AG04449 (cell line): ENCODE results near the gene PARD3B.
A peak's percentile ranks its signal among the peaks of the same experiment; 100 is the strongest.

Experiments
- CTCF ChIA-PET: fragments of 350-600 bp; formaldehyde crosslinking; extraction: SDS; loops from one replicate; lab custom pipeline; 2021; ENCODE audit warnings: antibody characterized with exemption; lab: Yijun Ruan, JAX
- POLR2A ChIA-PET: fragments of 400-600, 350-600 bp; formaldehyde crosslinking; extraction: SDS; loops from one replicate; lab custom pipeline; 2020; ENCODE audit warnings: antibody characterized with exemption, inconsistent platforms; lab: Yijun Ruan, JAX
- DNase-seq: peaks from one replicate; pipeline ENCODE4 v3.0.0-alpha.2; 2010; ENCODE audit warnings: low read depth, low spot score
- H3K4me3 ChIP-seq: 2 replicates; pipeline ENCODE4 v1.5.1; 2011; ENCODE audit warnings: low read depth, mild to moderate bottlenecking, control low read depth, low read length
- TF ChIP-seq, protein P1 (sequence below): IDR thresholded peaks from one replicate; pipeline ENCODE4 v1.5.1; 2011; ENCODE audit warnings: mild to moderate bottlenecking, moderate library complexity, low read length, control low read depth, inconsistent platforms; ENCODE audit not compliant: insufficient read depth; ENCODE audit errors: missing control alignments

The PARD3B gene

DNA sequence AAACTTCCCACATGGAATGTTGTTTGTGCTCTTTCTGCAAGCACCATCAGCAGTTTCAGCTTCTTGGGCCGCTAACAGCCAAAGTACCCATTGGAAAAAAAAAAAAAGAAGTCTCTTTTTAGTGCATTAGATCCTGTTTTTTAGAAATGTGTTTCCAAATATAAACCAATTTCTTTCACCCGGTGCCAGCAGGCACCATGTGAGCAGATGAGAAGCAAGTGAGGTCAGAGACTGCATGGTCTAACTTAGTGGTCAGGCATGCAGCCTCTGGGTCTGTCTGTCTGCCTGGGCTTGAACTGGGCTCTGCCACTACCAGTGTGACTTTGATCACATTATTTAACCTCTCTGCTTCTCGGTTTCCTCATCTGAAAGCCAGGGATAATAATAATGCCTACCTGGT lies 1061.9 kb downstream of the PARD3B start:
- no peak for DNase-seq
- TF ChIP-seq, protein P1, sequence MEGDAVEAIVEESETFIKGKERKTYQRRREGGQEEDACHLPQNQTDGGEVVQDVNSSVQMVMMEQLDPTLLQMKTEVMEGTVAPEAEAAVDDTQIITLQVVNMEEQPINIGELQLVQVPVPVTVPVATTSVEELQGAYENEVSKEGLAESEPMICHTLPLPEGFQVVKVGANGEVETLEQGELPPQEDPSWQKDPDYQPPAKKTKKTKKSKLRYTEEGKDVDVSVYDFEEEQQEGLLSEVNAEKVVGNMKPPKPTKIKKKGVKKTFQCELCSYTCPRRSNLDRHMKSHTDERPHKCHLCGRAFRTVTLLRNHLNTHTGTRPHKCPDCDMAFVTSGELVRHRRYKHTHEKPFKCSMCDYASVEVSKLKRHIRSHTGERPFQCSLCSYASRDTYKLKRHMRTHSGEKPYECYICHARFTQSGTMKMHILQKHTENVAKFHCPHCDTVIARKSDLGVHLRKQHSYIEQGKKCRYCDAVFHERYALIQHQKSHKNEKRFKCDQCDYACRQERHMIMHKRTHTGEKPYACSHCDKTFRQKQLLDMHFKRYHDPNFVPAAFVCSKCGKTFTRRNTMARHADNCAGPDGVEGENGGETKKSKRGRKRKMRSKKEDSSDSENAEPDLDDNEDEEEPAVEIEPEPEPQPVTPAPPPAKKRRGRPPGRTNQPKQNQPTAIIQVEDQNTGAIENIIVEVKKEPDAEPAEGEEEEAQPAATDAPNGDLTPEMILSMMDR: no peak
- CTCF ChIA-PET: interaction anchor here (1.2 kb wide), 1 partner anchor 11 kb away, joined by 3 read pairs; no protein-coding TSS in a partner anchor
- POLR2A ChIA-PET: no interaction called here
- H3K4me3 ChIP-seq: no peak overlapping the region

GRCh38 chr2:205609113-205609512 lies 1063.8 kb downstream of the PARD3B start:
- POLR2A ChIA-PET: no interaction called here
- DNase-seq: peak; percentile 16
- TF ChIP-seq, protein P1: no peak
- CTCF ChIA-PET: interaction anchor here (1.3 kb wide), 1 partner anchor 66 kb away, joined by 3 read pairs; no protein-coding TSS in a partner anchor
- no peak overlapping the region for H3K4me3 ChIP-seq

DNA sequence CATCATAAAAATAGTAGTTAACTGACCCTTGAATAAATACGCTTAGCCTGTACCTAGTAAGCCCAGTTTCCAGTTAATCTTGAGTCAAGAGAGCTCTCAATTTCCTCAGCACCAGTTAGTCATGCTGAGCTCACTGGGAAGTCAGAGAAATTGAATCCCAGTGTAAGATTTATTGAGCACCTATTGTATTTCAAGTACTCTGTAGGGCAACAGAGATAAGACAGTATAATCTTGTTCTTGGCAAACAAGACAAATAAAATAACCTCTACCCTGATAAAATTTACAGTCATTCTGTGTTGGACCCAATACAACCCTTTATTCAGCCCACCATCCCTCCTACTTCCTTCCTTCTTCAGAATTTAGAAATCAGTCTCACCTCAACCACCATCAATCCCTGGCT lies 1065.2 kb downstream of the PARD3B start:
- POLR2A ChIA-PET: no interaction called here
- TF ChIP-seq, protein P1: no peak
- DNase-seq: no peak
- CTCF ChIA-PET: interaction anchor here (0.6 to 1.0 kb wide), 2 partner anchors 13 to 24 kb away, joined by 3 read pairs; no protein-coding TSS in a partner anchor
- H3K4me3 ChIP-seq: no peak overlapping the region

GRCh38 chr2:205612636-205613035 lies 1067.4 kb downstream of the PARD3B start:
- CTCF ChIA-PET: no interaction called here
- POLR2A ChIA-PET: no interaction called here
- DNase-seq: no peak
- TF ChIP-seq, protein P1: no peak
- H3K4me3 ChIP-seq: no peak overlapping the region

DNA sequence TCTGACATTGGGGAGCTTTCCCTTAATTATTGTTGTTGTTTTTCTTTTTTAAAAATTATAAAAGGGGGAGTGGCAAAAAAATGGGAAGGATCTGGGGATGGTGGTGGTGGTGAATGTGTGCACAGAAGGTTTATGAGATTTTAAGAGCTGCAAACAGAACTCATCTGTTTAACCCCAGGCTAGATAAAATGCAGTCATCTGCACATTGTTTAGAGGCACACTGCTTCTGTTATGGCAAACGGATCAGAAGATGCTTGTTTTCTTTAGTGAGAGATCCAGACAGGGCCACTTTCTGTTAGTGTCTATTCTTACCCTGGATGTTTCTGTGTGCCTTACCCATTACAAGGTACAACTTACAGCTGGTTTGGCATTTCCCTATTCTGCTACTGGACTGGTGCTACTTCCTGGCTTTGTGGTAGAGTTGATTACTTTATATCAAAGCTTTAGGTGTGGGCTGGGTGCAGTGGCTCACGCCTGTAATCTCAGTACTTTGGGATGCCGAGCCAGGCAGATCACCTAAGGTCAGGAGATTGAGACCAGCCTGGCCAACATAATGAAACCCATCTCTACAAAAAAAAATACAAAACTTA lies 1068.8 kb downstream of the PARD3B start:
- POLR2A ChIA-PET: no interaction called here
- CTCF ChIA-PET: interaction anchor here (1.0 to 1.6 kb wide), 2 partner anchors 12 to 18 kb away, joined by 3 to 4 read pairs; no protein-coding TSS in a partner anchor
- no peak overlapping the region for H3K4me3 ChIP-seq
- TF ChIP-seq, protein P1: no peak
- DNase-seq: no peak

DNA sequence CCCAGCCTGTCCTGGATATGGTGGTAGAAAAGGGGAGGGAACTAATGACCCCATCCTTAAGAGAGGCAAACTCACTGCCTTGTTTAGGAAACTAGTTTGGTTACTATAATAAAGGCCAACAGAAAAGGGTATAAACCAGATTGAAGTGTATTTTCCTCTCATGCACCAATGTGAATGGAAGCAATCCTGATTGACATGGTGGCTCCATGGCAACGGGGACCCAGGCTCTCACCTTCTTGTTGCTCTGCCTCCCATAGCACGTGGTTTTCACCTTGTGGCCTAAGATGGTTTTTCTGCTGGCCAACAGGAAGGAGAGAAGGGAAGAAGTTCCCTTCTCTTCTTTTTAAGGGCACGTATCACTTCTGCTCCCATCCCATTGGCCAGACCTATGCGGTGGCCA lies 1069.7 kb downstream of the PARD3B start:
- POLR2A ChIA-PET: no interaction called here
- CTCF ChIA-PET: no interaction called here

More for the DNA sequence above, 1069.7 kb downstream of the PARD3B start:
- no peak overlapping the region for H3K4me3 ChIP-seq
- no peak for DNase-seq
- TF ChIP-seq, protein P1: no peak
